Mesodermal cell (in vitro differentiated cells): Measurements from ENCODE around the gene GPR85.
"Not testable (repeated sequence)": the region's sequence is repeated elsewhere in the genome, so short reads cannot be mapped to it uniquely, and the experiment has no call there.

Experiments used
- H3K27ac ChIP-seq: 2 replicates; pipeline ENCODE4 v1.7.0; 2013; ENCODE audit warnings: mild to moderate bottlenecking, low read depth, low read length, moderate library complexity; ENCODE audit not compliant: severe bottlenecking
- H3K36me3 ChIP-seq: 2 replicates; pipeline ENCODE4 v1.7.1; 2013; ENCODE audit warnings: mild to moderate bottlenecking, low read length, moderate library complexity; ENCODE audit not compliant: control insufficient read depth, insufficient read depth
- H3K4me1 ChIP-seq: one replicate; pipeline ENCODE4 v1.7.1; 2013; ENCODE audit warnings: mild to moderate bottlenecking, low read length; ENCODE audit not compliant: insufficient read depth, control insufficient read depth, poor library complexity, severe bottlenecking
- H3K4me3 ChIP-seq: 2 replicates; pipeline ENCODE4 v1.7.0; 2013; ENCODE audit warnings: low read length, control low read depth, mild to moderate bottlenecking; ENCODE audit not compliant: insufficient read depth, poor library complexity, severe bottlenecking; ENCODE audit errors: extremely low read depth
- H3K9me3 ChIP-seq: 2 replicates; pipeline ENCODE4 v1.7.1; 2013; ENCODE audit warnings: mild to moderate bottlenecking, low read length, moderate library complexity; ENCODE audit not compliant: control insufficient read depth
- WGBS, 2 experiments: methylation state at CpG; one replicate each; pipeline ENCODE4 v1.1.5; 2013; ENCODE audit warnings: missing lambda C conversion rate in 2 of 2; ENCODE audit not compliant: insufficient coverage in 2 of 2; 5-methylcytosine and 5-hydroxymethylcytosine counted together

Gene GPR85

DNA sequence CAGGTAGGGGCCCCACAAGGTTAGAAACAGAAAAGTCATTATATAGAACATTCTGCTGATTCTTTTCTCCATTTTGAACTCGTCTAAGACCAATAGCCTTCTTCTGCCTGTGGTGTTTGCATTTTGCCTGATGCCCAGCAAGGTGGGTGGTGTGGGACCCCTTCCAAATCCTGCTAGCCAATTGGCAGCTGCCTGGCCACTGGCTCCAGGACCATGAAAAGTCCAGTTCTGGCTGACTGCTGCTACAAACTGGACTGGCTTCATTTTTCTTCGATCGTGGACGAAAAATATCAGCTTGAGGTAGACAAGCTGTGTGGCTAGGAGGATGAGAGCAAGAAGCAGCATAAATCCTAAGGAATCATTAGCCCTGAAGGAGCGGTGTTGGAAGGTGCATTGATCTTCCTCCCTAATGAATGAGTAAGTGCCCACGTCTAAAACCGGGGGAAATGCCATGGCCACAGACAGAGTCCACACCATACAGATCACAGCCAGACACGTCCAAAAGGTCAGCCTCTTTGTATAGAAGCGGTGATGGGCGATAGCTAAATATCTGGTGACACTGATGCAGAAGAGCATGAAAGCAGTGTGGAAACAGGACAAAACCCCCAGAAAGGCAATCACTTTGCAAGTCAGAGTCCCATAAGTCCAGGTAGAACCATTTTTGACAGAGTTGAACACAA is 2.7 kb downstream of the GPR85 start:
- 88 to 92% methylated on average over 6 of the region's 10 CpGs for WGBS, 2 experiments
- Histone ChIP-seq H3K36me3 (no peaks in the 10 kb centered on the region), H3K4me1 (no peaks in the 10 kb centered on the region), H3K4me3 (no peak overlapping the region), H3K9me3 (no peaks in the 10 kb centered on the region), H3K27ac (no peak overlapping the region)

DNA sequence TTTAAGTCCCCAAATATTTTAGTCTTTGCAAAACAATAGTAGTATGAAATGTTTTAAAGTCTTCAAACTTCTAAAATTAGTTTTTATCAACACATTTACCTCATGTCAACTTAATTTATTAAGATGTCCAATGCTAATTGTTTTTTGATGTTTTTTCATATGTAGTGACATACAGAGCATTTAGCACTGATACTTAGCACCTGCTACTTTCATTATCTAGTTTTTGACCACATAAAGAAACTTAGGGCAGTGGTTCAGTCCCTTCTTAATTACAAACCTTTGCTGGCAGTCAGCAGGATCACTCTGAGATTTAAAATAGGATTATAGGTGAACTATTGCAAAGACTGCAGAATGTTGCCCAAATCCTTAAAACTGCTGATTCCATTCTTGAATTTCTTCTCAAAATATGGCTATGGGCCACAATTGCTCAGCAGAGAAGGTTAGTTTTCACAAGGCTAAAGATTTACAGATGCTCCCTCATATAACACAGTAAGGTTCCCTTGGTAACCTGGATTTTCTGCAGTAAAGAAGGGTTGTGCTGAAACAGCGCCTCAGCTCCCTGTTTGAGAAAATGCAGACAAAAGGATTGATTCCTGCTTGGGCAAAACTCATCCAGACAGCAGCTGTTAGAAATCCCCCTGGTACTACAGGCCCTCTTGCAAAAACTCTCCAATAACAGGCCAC is 3.4 kb downstream of the GPR85 start:
- Histone ChIP-seq H3K4me3 (no peak overlapping the region), H3K9me3 (no peaks in the 10 kb centered on the region), H3K36me3 (no peaks in the 10 kb centered on the region), H3K4me1 (no peaks in the 10 kb centered on the region), H3K27ac (no peak overlapping the region)
- WGBS, 2 experiments, result 57% methylated on average over 1 of the region's 1 CpG; no CpG with 5 or more reads in 1 of the 2 experiments

DNA sequence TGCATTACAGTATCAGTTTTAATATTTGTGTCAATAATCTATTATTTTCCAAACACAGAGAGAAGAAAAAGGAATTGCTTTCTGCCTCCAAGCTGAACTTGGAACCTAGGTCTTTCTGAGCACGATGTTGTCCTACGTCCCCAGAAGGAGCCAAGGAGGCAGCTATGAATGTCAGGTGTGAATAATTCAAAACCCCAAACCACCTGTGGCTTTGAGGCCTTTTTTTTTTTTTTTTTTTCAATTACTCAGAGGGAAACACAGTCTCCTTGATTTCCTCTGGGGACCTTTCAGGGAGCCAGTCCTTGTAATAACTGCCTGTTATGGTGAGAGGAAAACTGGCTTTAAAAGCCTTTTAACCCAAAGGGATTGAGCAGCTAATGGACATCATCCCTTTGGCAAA is 8.3 kb downstream of the GPR85 start:
- no peaks in the 10 kb centered on the region for H3K36me3 ChIP-seq
- no peak overlapping the region for H3K4me3 ChIP-seq
- H3K4me1 ChIP-seq, result no peaks in the 10 kb centered on the region
- WGBS, 2 experiments, result 60% methylated on average over 2 of the region's 2 CpGs; no CpG with 5 or more reads in 1 of the 2 experiments
- no peak overlapping the region for H3K27ac ChIP-seq
- no peaks in the 10 kb centered on the region for H3K9me3 ChIP-seq

DNA sequence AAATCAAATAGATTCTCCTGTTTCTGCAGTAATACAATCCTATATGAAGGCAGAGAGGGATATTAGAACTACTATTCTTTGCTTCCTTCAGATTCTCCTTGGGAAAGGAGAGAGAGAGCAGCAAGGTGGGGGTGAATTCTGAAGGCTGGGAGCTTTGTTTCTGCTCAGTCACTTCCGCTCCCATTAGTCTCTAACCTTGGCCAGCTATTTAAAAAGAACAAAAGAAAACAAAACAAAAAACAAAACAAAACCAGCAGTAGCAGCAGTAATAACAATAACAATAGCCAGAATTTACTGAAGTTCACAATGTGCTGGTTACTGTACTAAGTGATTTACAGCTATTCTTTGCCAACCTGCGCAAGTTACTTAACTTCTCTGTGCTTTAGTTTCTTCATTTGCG is 9.9 kb downstream of the GPR85 start:
- Histone ChIP-seq H3K4me1 (no peaks in the 10 kb centered on the region), H3K36me3 (no peaks in the 10 kb centered on the region), H3K9me3 (no peaks in the 10 kb centered on the region), H3K27ac (no peak overlapping the region), H3K4me3 (no peak overlapping the region)
- WGBS, 2 experiments, result no CpG with 5 or more reads among the region's 3 CpGs

DNA sequence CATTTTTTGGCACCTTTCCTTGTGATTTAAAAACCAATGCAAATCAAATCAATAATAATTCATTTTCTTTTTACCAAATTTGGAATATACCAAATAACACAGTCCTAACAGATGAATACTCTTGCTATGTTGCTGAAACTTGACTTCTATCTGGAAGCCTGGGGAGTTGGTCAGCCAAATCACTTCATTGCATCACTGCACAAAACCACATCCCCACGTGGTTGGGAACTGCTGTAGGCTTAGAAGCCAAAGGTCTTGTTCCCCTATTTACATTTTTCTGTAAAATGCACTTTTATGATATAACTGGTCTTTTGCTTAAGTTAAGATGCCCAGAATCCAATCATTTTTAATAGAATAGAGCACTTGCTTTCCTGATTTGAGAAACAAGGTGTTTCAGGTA is 15.2 kb downstream of the GPR85 start:
- Histone ChIP-seq H3K9me3 (no peaks in the 10 kb centered on the region), H3K36me3 (no peaks in the 10 kb centered on the region)
- WGBS, 2 experiments, result no CpG with 5 or more reads among the region's 1 CpG

DNA sequence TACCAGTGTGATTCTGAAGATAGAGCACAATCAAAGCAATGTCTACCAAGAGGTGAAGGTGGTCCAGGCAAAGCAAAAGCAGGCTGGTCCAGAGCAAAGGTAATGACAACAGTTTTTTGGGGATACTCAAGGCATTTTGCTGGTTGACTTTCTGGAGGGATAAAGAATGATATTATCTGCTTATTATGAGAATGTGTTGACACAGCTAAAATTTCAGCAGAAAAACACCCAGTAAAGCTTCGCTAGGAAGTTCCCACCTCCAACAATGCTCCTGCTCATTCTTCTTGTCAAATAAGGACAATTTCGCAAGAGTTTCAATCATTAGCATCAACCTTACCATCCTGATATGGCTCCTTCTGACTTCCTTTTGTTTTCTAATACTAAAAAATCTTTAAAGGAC is 24.1 kb downstream of the GPR85 start:
- no peaks in the 10 kb centered on the region for H3K4me1 ChIP-seq
- H3K36me3 ChIP-seq, result no peaks in the 10 kb centered on the region
- no peak overlapping the region for H3K27ac ChIP-seq
- no peak overlapping the region for H3K4me3 ChIP-seq
- WGBS, 2 experiments, result 88 to 89% methylated on average over 1 to 2 of the region's 2 CpGs
- no peaks in the 10 kb centered on the region for H3K9me3 ChIP-seq

More for the DNA sequence above, 15.2 kb downstream of the GPR85 start:
- no peak overlapping the region for H3K27ac ChIP-seq
- no peaks in the 10 kb centered on the region for H3K4me1 ChIP-seq
- H3K4me3 ChIP-seq, result no peak overlapping the region

DNA sequence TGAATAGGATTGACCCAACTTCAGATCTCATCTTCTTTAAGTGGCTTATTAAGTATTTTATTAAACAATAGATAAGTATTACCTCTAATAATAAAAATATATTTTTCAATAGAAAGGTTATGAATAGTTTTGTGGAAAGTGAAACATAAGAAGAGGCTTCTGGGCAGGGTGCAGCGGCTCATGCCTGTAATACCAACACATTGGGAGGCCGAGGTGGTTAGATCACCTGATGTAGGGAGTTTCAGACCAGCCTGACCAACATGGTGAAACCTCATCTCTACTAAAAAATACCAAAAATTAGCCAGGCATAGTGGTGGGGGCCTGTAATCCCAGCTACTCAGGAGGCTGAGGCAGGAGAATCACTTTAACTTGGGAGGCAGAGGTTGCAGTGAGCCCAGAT is 26.5 kb downstream of the GPR85 start:
- Histone ChIP-seq H3K4me1 (no peaks in the 10 kb centered on the region), H3K9me3 (no peaks in the 10 kb centered on the region), H3K4me3 (no peak overlapping the region), H3K36me3 (no peaks in the 10 kb centered on the region), H3K27ac (no peak overlapping the region)
- WGBS, 2 experiments, result no CpG with 5 or more reads among the region's 2 CpGs

DNA sequence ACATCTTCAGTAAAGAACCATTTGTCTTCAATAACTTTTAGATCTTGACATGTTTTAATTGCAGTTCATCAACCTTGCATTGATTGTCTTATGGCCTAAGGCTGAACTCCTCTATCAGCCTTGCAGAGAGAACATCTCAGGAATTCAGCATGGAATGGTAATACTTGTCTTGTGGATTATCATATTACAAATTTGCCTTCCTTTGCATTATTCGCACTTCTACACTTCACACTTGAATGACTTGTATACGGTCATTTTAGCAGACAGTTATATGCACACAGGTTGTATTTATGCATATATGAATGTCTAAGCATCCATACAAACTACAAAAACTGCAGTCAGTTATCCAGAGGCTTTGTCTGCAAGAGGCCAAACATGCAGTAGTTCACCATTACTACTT is 31.7 kb downstream of the GPR85 start:
- WGBS, 2 experiments, result no CpG with 5 or more reads among the region's 2 CpGs

DNA sequence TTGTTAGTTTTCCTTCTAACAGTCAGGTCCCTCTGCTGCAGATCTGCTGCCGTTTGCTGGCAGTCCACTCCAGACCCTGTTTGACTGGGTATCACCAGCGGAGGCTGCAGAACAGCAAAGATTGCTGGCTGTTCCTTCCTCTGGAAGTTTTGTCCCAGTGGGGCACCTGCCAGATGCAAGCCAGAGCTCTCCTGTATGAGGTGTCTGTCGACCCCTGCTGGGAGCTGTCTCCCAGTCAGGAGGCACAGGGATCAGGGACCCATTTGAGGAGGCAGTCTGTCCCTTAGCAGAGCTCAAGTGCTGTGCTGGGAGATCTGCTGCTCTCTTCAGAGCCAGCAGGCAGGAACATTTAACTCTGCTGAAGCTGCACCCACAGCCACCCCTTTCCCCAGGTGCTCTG is 32.4 kb downstream of the GPR85 start:
- H3K4me3 ChIP-seq, H3K36me3 ChIP-seq, H3K4me1 ChIP-seq, H3K27ac ChIP-seq, H3K9me3 ChIP-seq: not testable (repeated sequence)
- 77 to 96% methylated on average over 2 to 3 of the region's 3 CpGs for WGBS, 2 experiments

More for the DNA sequence above, 31.7 kb downstream of the GPR85 start:
- Histone ChIP-seq H3K27ac (no peak overlapping the region), H3K9me3 (no peaks in the 10 kb centered on the region), H3K4me1 (no peaks in the 10 kb centered on the region), H3K4me3 (no peak overlapping the region), H3K36me3 (no peaks in the 10 kb centered on the region)

DNA sequence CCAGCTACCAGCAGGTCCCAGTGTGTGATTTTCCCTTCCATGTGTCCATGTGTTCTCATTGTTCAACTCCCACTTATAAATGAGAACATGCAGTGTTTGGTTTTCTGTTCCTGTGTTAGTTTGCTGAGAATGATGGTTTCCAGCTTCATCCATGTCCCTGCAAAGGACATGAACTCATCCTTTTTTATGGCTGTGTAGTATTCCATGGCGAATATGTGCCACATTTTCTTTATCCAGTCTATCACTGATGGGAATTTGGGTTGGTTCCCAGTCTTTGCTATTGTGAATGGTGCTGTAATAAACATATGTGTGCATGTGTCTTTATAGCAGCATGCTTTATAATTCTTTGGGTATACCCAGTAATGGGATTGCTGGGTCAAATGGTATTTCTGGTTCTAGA is 37.4 kb downstream of the GPR85 start:
- H3K4me3 ChIP-seq, H3K36me3 ChIP-seq, H3K27ac ChIP-seq, H3K9me3 ChIP-seq, H3K4me1 ChIP-seq: not testable (repeated sequence)
- 57% methylated on average over 1 of the region's 1 CpG; no CpG with 5 or more reads in 1 of the 2 experiments for WGBS, 2 experiments

DNA sequence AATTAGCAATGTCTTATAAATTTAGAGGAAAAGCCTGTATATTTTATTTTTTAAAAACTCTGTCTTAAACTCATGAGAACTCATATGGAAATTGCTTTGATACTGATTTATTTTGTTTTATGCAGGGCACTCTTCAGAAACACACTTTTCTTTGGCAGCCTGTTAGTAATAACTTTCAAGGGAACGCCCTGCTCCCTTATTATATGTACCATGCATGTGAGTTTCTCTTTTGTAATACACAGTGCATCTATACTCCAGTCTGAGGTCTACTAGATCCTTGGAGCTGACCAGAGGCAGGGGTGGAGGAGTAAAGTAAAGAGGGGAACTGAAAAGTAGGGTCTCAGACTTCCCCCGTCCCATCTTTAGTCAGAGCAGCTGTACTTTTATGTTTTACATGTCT is 40.2 kb downstream of the GPR85 start:
- no peaks in the 10 kb centered on the region for H3K9me3 ChIP-seq
- H3K4me3 ChIP-seq, result no peak overlapping the region
- H3K27ac ChIP-seq, result no peak overlapping the region
- H3K4me1 ChIP-seq, result no peaks in the 10 kb centered on the region
- 0% methylated on average over 1 of the region's 2 CpGs; no CpG with 5 or more reads in 1 of the 2 experiments for whole genome bisulfite sequencing, 2 experiments
- H3K36me3 ChIP-seq, result no peaks in the 10 kb centered on the region
